ENCODE measurements around the gene THRAP3. TPM values are rescaled to one million over a fixed set of nuclear protein-coding genes. Genes with fewer than 3 reads are reported as not detected.
A peak's percentile ranks its signal among the peaks of the same experiment; 100 is the strongest.
"Not testable (repeated sequence)": the region's sequence is repeated elsewhere in the genome, so short reads cannot be mapped to it uniquely, and the experiment has no call there.

Gene THRAP3
- total RNA-seq, 1 experiment from 2014 or later: 87.7 TPM

- DNase-seq (ENCODE audit: low read depth): no peak
These were observed 23.3 kb downstream of the THRAP3 start for GRCh38 chr1:36247538-36247937.

GRCh38 chr1:36248250-36248894, 24.1 kb downstream of the THRAP3 start:
- DNase-seq (ENCODE audit: low read depth): peak; percentile 91

- DNase-seq (ENCODE audit: low read depth): peak; percentile 41
These were observed 27.7 kb downstream of the THRAP3 start for GRCh38 chr1:36251794-36252481.

GRCh38 chr1:36252482-36252824, 28.2 kb downstream of the THRAP3 start:
- not testable (repeated sequence) for DNase-seq (ENCODE audit: low read depth)

- DNase-seq (ENCODE audit: low read depth): peak; percentile 25
These were observed 29.1 kb downstream of the THRAP3 start for GRCh38 chr1:36253161-36253862.

GRCh38 chr1:36256558-36257374, 32.5 kb downstream of the THRAP3 start:
- DNase-seq (ENCODE audit: low read depth): no peak

- no peak for DNase-seq (ENCODE audit: low read depth)
These were observed 33.1 kb downstream of the THRAP3 start for GRCh38 chr1:36257375-36257767.

GRCh38 chr1:36258960-36259344, 34.7 kb downstream of the THRAP3 start:
- no peak for DNase-seq (ENCODE audit: low read depth)

GRCh38 chr1:36268981-36269380, 44.7 kb downstream of the THRAP3 start:
- DNase-seq (ENCODE audit: low read depth): no peak

GRCh38 chr1:36269408-36269838, 45.2 kb downstream of the THRAP3 start:
- no peak for DNase-seq (ENCODE audit: low read depth)

- DNase-seq (ENCODE audit: low read depth): no peak
These were observed 48.8 kb downstream of the THRAP3 start for GRCh38 chr1:36273024-36273423.

- DNase-seq (ENCODE audit: low read depth): no peak
These were observed 50.0 kb downstream of the THRAP3 start for GRCh38 chr1:36274201-36274600.

- no peak for DNase-seq (ENCODE audit: low read depth)
These were observed 52.4 kb downstream of the THRAP3 start for GRCh38 chr1:36276688-36277087.

- DNase-seq (ENCODE audit: low read depth): peak; percentile 23
These were observed 55.0 kb downstream of the THRAP3 start for GRCh38 chr1:36279110-36279788.

GRCh38 chr1:36279789-36280296, 55.6 kb downstream of the THRAP3 start:
- no peak for DNase-seq (ENCODE audit: low read depth)

GRCh38 chr1:36284061-36284460, 59.8 kb downstream of the THRAP3 start:
- DNase-seq (ENCODE audit: low read depth): no peak

- no peak for DNase-seq (ENCODE audit: low read depth)
These were observed 60.3 kb downstream of the THRAP3 start for GRCh38 chr1:36284517-36284916.

- peak; percentile 86 for DNase-seq (ENCODE audit: low read depth)
These were observed 61.3 kb downstream of the THRAP3 start for GRCh38 chr1:36285443-36286101.

GRCh38 chr1:36286802-36287201, 62.6 kb downstream of the THRAP3 start:
- DNase-seq (ENCODE audit: low read depth): no peak

GRCh38 chr1:36287595-36287994, 63.4 kb downstream of the THRAP3 start:
- no peak for DNase-seq (ENCODE audit: low read depth)

GRCh38 chr1:36295390-36295789, 71.1 kb downstream of the THRAP3 start:
- DNase-seq (ENCODE audit: low read depth): no peak
